Progenitor cell of endocrine pancreas (in vitro differentiated cells): ENCODE results near the gene ANTXRL. TPM values are rescaled to one million over a fixed set of nuclear protein-coding genes. Genes with fewer than 3 reads are reported as not detected.

Experiments
- DNase-seq: peaks from one replicate; pipeline ENCODE4 v3.0.0; 2021; ENCODE audit warnings: low spot score; ENCODE audit not compliant: unreplicated experiment
- H3K27ac Mint-ChIP-seq: 2 replicates; pipeline ENCODE4 v1.8.0; 2021; ENCODE audit warnings: mild to moderate bottlenecking, moderate library complexity, mixed read lengths
- H3K27me3 Mint-ChIP-seq: 2 replicates; pipeline ENCODE4 v1.8.0; 2021; ENCODE audit warnings: mixed read lengths
- H3K36me3 Mint-ChIP-seq: 2 replicates; pipeline ENCODE4 v1.8.0; 2022; ENCODE audit warnings: mixed read lengths; ENCODE audit not compliant: insufficient read depth
- H3K4me1 Mint-ChIP-seq: 2 replicates; pipeline ENCODE4 v1.8.0; 2021; ENCODE audit warnings: low read depth, mixed read lengths
- H3K4me3 Mint-ChIP-seq: 2 replicates; pipeline ENCODE4 v1.8.0; 2021; ENCODE audit warnings: low read depth, mild to moderate bottlenecking, moderate library complexity, mixed read lengths
- H3K9me3 Mint-ChIP-seq: 2 replicates; pipeline ENCODE4 v1.8.0; 2021; ENCODE audit warnings: low read depth, mixed read lengths
- CTCF ChIP-seq: fragments of 200-600 bp; sonication (generic); IDR thresholded peaks from one replicate; pipeline ENCODE4 v1.5.0; 2021; ENCODE audit warnings: antibody characterized with exemption, mild to moderate bottlenecking; ENCODE audit not compliant: unreplicated experiment
- total RNA-seq: library from RNA; stranded (reverse); gene quantifications from 2 replicates; pipeline ENCODE4 v1.2.1, GENCODE V29; 2021

ANTXRL gene
- total RNA-seq, 1 donor from 2014 or later: not detected

GRCh38 chr10:46305986-46306385, 19.2 kb downstream of the ANTXRL start:
- no peaks in the 10 kb centered on the region for H3K9me3 Mint-ChIP-seq
- H3K4me3 Mint-ChIP-seq: no peak overlapping the region
- DNase-seq: no peak
- peaks cover 15% of the 10 kb centered on the region for H3K27me3 Mint-ChIP-seq
- no peaks in the 10 kb centered on the region for H3K4me1 Mint-ChIP-seq
- TF ChIP-seq CTCF: no peak
- no peaks in the 10 kb centered on the region for H3K36me3 Mint-ChIP-seq
- H3K27ac Mint-ChIP-seq: no peak overlapping the region

- no peaks in the 10 kb centered on the region for H3K4me1 Mint-ChIP-seq
- H3K36me3 Mint-ChIP-seq: no peaks in the 10 kb centered on the region
- no peak for DNase-seq
- no peaks in the 10 kb centered on the region for H3K9me3 Mint-ChIP-seq
- H3K4me3 Mint-ChIP-seq: no peak overlapping the region
- H3K27me3 Mint-ChIP-seq: peaks cover 15% of the 10 kb centered on the region
- no peak for TF ChIP-seq CTCF
- no peak overlapping the region for H3K27ac Mint-ChIP-seq
Measured at GRCh38 chr10:46306516-46307184, 19.9 kb downstream of the ANTXRL start.

GRCh38 chr10:46307281-46308112, 20.7 kb downstream of the ANTXRL start:
- H3K9me3 Mint-ChIP-seq: no peaks in the 10 kb centered on the region
- no peak overlapping the region for H3K27ac Mint-ChIP-seq
- no peak for DNase-seq
- H3K36me3 Mint-ChIP-seq: no peaks in the 10 kb centered on the region
- no peaks in the 10 kb centered on the region for H3K4me1 Mint-ChIP-seq
- peaks cover 15% of the 10 kb centered on the region for H3K27me3 Mint-ChIP-seq
- TF ChIP-seq CTCF: no peak
- H3K4me3 Mint-ChIP-seq: no peak overlapping the region

- no peak for TF ChIP-seq CTCF
- H3K4me1 Mint-ChIP-seq: no peaks in the 10 kb centered on the region
Measured at GRCh38 chr10:46308113-46308415, 21.3 kb downstream of the ANTXRL start.

GRCh38 chr10:46308666-46309450, 22.1 kb downstream of the ANTXRL start:
- H3K27me3 Mint-ChIP-seq: peaks cover 15% of the 10 kb centered on the region
- DNase-seq: no peak
- TF ChIP-seq CTCF: no peak
- H3K27ac Mint-ChIP-seq: no peak overlapping the region
- no peaks in the 10 kb centered on the region for H3K9me3 Mint-ChIP-seq
- no peak overlapping the region for H3K4me3 Mint-ChIP-seq
- H3K36me3 Mint-ChIP-seq: no peaks in the 10 kb centered on the region
- H3K4me1 Mint-ChIP-seq: no peaks in the 10 kb centered on the region

More at GRCh38 chr10:46308113-46308415, 21.3 kb downstream of the ANTXRL start:
- H3K27ac Mint-ChIP-seq: no peak overlapping the region
- H3K4me3 Mint-ChIP-seq: no peak overlapping the region
- no peaks in the 10 kb centered on the region for H3K9me3 Mint-ChIP-seq
- no peak for DNase-seq
- H3K36me3 Mint-ChIP-seq: no peaks in the 10 kb centered on the region
- peaks cover 15% of the 10 kb centered on the region for H3K27me3 Mint-ChIP-seq
